GM18868 (cell line): ENCODE data around the gene IGSF5.
"Not testable (repeated sequence)": the region's sequence is repeated elsewhere in the genome, so short reads cannot be mapped to it uniquely, and the experiment has no call there.

Experiments
- ATAC-seq: cut with Tn5 transposase; IDR thresholded peaks from one replicate; pipeline ENCODE4 v1.9.1; 2021; ENCODE audit warnings: mild to moderate bottlenecking, moderate library complexity; ENCODE audit not compliant: unreplicated experiment

Gene IGSF5

GRCh38 chr21:39737376-39738000, 7.5 kb upstream of the IGSF5 start:
- no peak for ATAC-seq

GRCh38 chr21:39738566-39738965, 6.4 kb upstream of the IGSF5 start:
- ATAC-seq = no peak

GRCh38 chr21:39739531-39739930, 5.5 kb upstream of the IGSF5 start:
- ATAC-seq = not testable (repeated sequence)

- not testable (repeated sequence) for ATAC-seq
Measured at GRCh38 chr21:39742561-39742960, 2.4 kb upstream of the IGSF5 start.

GRCh38 chr21:39745332-39745731, 349 bp downstream of the IGSF5 start:
- ATAC-seq = not testable (repeated sequence)

DNA sequence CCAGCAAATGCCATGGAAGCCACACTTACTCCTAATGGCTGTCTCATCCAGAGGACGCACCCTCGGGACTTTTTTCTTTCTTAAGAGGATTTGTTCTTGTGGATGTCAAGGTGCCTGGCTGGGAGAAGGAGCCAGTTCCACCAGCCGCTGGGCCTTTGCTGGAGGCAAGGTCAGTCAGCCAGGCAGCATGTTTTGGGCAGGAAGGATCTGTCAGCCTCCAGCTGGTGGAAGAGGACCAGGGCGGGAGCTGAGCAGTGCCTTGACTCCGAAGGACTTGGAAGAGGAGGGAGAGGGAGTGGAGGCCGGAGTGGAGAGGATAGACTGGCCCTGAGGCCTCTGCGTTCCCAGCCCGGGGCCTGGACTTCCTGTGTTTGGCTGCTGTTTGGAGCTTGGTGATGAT, 5.7 kb downstream of the IGSF5 start:
- ATAC-seq = no peak

DNA sequence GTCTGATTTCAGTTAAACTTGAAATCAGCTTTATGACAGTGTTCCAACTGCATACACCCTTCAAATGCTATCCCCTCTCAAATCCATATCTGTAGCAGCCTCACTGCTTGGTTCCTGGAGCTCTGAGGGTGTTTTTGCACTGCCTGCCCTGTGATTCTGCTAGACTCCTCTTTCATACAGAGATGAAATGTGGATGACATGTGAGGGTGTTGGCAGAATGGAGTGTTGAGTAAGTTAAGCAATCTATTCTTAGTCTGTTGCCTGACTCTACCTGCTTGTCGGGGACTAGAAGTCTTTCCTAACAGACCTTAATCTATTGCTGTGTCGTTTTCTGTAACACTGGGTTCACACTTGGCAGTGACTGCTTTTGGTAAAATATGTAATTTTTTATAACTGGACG, 9.8 kb downstream of the IGSF5 start:
- ATAC-seq = no peak

DNA sequence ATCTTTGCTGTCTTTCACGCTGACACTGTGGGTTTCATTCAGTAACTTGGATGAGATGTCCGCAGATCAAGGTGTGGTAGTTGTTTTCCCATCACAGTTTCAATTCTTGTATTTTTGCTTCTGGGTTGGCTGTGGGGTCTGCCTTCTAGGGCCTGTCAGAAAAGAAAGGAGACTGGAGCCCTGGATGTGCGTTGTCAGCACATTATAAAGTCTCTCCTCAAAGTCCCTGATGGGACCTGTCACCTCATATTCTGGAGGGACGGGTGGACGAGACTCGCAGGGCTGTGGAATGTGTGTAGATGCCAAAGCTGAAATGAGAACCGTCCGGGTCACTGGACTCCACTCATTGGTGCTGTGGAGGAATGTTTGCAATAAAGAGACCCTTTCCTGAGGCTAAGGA, 11.3 kb downstream of the IGSF5 start:
- no peak for ATAC-seq

DNA sequence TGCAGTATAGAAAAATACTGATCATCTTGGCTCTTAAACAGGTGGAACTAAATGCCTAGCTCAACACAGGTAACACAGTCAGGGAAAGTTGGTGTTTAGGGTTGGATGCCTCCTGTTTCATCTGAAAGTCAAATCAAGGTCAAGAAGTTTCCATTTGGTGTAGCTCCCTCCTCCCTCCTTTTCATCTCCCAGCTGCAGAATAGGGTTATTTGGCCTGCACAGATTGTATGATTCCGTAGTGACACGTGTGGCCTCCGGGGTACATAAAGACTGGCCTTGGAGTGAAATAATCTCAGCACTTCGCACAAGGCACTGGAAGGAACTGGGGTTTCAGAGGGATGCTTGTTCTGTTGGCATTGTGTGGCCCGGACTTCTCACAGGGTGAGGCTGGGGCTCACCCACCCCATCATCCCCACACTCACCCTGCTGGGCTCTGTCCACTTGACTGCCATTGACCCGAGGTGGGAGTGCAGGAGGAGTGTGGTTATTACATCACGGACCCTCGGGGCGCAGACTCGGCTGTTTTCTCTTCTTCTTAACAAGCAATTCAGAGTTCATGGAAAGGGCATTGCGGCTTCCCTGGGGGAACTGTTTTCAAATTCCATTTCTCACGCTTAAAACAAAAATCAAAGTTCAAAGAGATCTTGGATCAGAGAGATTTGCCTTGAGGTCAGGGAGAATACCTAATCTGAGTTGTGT, 18.4 kb downstream of the IGSF5 start:
- ATAC-seq = no peak

- ATAC-seq = no peak
Measured at GRCh38 chr21:39774227-39774626, 29.2 kb downstream of the IGSF5 start.

DNA sequence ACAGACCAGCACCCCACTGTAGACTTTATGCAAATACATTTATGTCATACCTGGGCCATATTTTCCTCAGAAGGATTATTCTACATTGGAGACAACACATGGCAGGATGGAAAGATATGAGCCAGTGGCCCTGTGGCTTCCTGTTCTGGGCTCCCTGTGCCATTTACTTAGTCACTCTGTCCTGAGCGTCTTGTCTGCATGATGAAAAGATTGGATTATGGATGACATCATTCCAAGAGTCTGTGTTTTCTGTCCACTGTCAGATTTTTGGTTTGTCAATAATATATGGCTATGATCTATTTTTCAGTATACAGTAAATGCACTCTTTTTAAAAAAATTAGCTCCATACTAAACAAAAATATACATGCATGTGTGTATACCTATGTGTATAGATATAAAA, 30.8 kb downstream of the IGSF5 start:
- ATAC-seq = no peak

GRCh38 chr21:39776589-39776988, 31.6 kb downstream of the IGSF5 start:
- ATAC-seq = no peak

DNA sequence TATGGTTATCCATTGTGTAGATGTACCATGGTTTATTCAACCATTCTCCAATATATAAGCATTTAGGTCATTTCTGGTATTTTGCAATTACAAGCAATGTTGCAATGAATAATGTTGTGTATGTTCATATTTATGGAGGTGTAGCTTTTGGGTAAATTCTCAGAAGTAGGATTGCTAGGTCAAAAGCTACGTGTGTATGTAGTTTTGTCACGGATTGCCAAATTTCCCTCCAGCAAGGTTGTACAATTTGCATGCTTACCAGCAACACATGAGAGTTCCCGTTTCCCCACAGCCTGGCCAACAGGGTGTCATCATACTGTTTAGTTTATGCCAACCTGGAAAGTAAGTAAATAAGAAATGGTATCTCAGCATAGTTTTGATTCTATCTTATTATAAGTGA, 36.3 kb downstream of the IGSF5 start:
- no peak for ATAC-seq

GRCh38 chr21:39788383-39788782, 43.4 kb downstream of the IGSF5 start:
- no peak for ATAC-seq

- no peak for ATAC-seq
Measured at GRCh38 chr21:39796466-39796865, 51.5 kb downstream of the IGSF5 start.

DNA sequence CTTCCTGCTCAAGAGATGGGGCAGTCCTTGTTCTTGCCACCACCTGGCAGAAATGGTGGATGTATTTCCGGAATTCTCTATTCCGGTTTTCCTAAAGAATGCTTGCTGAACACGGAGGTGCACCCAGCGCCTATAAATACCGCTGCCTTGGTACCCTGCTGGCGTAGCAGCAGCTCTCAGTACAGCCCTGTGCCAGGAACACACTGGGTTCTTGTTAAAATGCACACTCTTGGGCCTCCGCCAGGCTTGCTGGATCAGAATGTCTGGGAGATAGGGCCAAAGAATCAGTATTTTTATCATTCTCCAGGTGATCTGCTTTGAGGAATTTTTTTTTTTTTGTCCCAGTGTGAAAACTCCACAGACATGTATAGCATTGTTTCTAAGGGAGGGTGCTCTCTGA, 54.2 kb downstream of the IGSF5 start:
- no peak for ATAC-seq

DNA sequence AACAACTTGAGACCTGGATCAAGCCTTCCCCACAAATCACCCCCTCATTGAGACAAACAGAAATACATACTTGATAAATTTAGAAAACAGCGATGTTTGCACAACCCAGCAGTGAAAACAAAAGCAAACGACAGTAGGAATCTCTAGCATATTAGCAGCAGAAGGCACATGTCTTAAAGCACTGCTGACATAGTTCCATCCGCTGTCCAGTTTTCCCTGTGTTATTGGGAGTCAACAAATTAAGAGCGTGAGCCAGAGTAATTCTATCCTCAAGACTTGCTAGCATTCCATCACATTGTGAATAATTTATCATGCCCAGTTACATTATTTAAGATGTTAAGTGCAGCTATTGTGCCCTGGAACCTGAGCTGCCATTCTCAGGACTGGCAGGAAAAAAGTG, 55.3 kb downstream of the IGSF5 start:
- no peak for ATAC-seq

DNA sequence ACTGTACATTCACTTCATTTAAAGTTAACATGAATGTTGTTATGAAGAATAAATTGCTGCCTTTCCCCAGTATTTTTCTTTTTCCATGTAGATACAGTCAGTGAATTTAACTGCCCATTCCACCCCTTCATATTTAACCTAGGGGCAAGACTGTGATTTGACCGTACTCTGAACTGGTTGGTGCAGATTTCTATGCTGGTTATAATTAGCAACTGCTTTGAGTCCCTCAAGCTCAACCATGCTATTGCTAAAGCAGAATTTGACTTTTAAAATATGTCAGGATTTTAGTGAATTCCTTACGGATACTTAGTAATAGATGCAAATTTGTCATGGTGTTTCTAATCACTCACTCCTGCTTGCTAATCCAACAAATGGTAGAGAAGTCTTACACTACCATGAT, 57.2 kb downstream of the IGSF5 start:
- no peak for ATAC-seq

DNA sequence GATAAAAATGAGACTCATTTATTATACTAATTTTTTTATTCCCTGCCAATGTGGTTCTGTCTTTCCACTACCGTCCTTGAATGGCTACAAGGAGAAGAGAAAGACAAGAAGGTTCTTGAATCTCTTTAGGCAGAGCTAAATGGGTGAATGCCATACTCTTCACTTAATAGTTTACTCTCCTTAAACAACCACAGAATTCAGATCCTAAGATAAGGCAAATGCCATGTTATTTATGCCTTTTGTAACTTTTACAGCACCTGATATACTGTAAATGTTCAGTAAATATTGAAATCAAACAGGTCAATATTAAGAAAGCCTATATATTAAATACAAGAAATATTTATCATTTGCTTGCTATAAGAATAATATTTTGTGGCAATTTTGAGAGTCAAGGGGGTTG, 58.4 kb downstream of the IGSF5 start:
- ATAC-seq = no peak

DNA sequence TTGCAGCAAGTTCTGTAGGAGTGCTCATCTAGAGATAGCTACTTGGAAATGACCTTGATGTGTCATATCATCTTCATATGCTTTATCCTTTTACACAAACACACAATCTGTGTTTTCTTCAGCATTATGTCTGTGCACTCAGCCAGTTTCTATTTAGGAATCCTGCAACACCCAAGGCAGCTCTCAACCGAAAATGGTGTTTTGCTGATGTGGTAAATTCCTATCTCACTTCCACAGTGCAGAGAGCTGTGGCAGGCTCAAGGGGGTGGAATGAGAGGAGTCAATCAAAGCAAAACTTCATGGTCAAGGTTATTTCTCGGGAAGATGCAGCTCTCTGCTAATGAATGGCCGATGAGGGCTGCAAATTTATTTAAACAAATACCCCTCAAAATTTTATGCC, 59.3 kb downstream of the IGSF5 start:
- ATAC-seq = no peak

- no peak for ATAC-seq
Measured at GRCh38 chr21:39805983-39806382, 61.0 kb downstream of the IGSF5 start.

GRCh38 chr21:39807738-39808137, 62.8 kb downstream of the IGSF5 start:
- ATAC-seq = no peak

DNA sequence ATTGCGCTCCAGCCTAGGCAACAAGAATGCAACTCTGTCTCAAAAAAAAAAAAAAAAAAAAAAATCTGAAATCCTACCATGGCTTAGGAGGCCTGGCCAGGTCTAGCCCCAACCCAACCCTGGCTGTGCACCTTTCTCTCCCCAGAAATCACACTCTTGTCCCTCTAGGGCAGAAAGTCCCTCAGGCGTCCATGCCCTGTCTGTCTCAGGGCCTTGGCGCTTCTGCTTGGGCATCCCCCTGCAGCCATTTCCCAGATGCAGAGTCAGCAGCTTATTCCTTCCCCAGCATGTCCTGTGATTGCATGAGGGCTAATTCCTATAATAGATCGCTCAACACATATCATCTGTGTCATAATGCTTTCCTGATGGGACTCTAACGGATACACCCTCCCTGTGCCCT, 65.0 kb downstream of the IGSF5 start:
- no peak for ATAC-seq
